ENCODE results near the gene ZFAND2A. TPM values are rescaled to one million over a fixed set of nuclear protein-coding genes. Genes with fewer than 3 reads are reported as not detected.
"Not testable (repeated sequence)": the region's sequence is repeated elsewhere in the genome, so short reads cannot be mapped to it uniquely, and the experiment has no call there.

The ZFAND2A gene, protein sequence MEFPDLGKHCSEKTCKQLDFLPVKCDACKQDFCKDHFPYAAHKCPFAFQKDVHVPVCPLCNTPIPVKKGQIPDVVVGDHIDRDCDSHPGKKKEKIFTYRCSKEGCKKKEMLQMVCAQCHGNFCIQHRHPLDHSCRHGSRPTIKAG
- total RNA-seq (2014; rRNA removed; shearing (Covaris generic)), result 41.1 and 52.5 TPM in 2 replicates

DNA sequence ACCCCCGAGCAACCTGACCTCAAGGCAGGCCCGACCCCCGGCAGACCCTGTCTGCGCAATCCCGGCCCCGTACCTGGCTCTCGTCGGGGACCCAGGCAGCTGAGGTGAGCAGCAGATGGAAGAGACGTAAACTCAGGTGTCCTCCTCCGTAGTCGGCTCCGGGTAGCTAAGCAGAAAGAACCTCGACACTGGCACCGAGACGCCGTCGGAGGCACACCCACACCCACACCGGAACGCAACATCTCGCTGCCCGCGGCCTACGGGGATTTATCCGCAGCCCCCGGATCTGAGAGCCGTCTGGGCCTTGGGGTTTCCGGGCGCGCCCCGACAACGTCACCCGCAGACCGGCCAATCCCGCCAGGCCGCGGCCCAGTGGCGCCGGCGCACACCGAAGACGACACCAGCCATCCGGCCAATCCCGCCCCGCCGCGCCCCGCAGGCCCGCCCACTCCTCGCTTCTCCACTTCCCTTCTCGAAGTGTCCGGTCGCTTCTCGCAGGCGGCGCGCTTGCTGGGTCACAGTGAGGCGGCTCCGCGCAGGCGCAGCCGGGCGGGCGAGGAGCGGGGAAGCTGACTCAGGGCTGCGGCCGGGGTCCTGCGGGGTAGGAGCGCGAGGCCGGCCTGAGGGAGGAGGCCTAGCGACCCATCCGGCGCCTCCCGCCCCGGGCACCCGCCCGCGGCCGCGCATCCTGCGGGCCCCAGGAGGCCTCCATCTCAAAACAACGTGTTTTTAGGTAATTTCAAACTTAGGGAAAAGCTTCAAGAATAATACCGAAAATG is at the start of gene ZFAND2A:
TSS of gene ZFAND2A (minus strand) at position 306 of the 779 bp plus-strand sequence. CDS start 1,984 bp downstream, outside the sequence.
- peak; percentile 100 for DNase-seq (ENCODE audit: low spot score)

DNA sequence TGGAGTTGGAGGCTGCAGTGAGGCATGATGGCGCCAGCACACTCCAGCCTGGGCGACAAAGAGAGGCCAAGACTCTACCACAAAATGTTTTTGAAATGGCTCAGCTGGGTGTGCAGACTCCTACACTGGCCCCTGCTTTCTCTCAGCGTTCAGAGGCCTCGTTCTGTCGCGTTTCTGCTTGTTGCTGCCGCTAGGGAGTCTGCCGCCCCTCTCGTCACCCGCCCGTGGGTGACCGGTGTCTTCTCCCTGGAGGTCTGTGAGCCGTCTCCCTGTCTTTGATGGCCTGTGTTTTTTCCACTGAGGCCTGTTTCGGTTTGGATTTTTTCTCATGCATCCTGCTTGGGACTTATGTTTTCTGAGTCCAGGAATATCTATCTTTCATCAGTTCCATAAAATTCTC is 49.1 kb upstream of the ZFAND2A start:
- no peak for DNase-seq (ENCODE audit: low spot score)

- DNase-seq (ENCODE audit: low spot score), result not testable (repeated sequence)
Observed at GRCh38 chr7:1205742-1206141, 45.7 kb upstream of the ZFAND2A start.

DNA sequence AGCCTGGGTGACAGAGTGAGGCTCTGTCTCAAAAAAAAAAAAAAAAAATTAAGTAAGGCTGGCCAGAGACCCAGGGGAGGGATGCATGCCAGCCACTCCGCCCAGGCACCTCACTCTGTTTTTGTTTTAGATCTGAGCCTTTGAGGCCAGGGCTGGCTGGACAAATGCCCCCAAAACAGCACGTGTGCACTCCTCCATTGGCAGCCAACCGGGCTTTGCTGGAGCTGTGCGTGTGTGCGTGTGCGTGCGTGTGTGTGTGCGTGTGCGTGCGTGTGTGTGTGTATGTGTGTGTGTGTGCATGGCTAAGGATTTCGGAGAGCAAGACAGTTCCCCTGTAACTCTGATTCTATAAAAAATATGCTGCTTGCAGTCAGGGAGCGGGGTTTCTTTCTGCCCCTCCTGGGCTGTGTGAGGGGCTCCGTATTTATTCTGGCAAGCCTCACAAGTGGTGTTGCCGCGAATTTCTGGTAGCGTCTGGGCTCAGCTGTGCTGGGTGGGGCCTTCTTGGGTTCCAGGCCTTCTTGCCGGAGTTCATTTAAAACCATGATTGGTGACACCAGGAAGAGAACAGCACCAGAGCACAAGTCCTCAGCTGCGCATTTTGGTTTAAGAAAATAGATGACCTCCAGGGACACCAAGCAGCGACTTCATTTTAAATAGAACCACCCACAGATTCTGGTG is 44.6 kb upstream of the ZFAND2A start:
- no peak for DNase-seq (ENCODE audit: low spot score)

DNA sequence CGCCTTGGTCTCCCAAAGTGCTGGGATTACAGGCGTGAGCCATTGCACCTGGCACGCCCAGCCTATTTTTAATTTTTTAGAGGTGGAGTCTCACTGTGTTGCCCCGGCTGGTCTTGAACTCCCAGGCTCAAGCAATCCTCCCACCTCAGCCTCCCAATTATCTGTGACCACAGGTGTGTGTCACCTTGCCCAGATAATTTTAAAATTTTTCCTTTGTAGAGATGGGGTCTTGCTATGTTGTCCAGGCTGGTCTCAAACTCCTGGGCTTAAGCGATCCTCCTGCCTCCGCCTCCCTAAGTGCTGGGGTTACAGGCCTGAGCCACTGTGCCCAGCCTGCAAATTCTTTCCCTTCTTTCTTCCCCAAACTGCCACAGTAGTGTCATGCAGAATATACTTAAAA is 42.9 kb upstream of the ZFAND2A start:
- DNase-seq (ENCODE audit: low spot score), result not testable (repeated sequence)

GRCh38 chr7:1201916-1202315 is 41.9 kb upstream of the ZFAND2A start:
- no peak for DNase-seq (ENCODE audit: low spot score)

DNA sequence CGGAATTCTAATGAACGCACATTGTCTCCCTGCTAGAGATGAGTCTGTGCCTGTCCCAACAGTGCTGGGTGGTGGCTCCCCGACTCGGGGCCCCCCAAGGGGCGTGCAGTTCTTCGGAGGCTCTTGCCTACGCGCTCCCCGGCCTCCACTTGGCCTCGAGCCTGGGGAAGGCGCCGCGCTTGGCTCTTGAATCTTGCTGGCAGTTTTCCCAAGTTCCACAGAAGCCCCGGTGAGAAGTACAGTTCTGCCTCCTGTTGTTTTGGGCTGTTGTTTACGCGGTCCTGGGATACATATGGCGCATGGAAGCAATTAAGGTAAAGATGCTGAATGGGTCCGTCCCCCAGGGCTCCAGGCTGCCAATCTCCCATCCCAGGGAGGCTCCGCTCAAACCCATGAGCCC is 40.0 kb upstream of the ZFAND2A start:
- peak; percentile 27 for DNase-seq (ENCODE audit: low spot score)

GRCh38 chr7:1197997-1198625 is 38.1 kb upstream of the ZFAND2A start:
- peak; percentile 84 for DNase-seq (ENCODE audit: low spot score)

- no peak for DNase-seq (ENCODE audit: low spot score)
Observed at GRCh38 chr7:1196950-1197349, 37.0 kb upstream of the ZFAND2A start.

DNA sequence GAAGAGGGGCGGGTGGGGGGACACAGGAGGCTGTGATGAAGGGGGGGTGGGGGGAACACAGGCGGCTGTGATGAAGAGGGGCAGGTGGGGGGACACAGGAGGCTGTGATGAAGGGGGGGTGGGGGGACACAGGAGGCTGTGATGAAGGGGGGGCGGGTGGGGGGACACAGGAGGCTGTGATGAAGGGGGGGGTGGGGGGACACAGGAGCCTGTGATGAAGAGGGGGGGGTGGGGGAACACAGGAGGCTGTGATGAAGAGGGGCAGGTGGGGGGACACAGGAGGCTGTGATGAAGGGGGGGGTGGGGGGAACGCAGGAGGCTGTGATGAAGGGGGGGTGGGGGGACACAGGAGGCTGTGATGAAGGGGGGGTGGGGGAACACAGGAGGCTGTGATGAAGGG is 36.4 kb upstream of the ZFAND2A start:
- DNase-seq (ENCODE audit: low spot score), result peak; percentile 80

DNA sequence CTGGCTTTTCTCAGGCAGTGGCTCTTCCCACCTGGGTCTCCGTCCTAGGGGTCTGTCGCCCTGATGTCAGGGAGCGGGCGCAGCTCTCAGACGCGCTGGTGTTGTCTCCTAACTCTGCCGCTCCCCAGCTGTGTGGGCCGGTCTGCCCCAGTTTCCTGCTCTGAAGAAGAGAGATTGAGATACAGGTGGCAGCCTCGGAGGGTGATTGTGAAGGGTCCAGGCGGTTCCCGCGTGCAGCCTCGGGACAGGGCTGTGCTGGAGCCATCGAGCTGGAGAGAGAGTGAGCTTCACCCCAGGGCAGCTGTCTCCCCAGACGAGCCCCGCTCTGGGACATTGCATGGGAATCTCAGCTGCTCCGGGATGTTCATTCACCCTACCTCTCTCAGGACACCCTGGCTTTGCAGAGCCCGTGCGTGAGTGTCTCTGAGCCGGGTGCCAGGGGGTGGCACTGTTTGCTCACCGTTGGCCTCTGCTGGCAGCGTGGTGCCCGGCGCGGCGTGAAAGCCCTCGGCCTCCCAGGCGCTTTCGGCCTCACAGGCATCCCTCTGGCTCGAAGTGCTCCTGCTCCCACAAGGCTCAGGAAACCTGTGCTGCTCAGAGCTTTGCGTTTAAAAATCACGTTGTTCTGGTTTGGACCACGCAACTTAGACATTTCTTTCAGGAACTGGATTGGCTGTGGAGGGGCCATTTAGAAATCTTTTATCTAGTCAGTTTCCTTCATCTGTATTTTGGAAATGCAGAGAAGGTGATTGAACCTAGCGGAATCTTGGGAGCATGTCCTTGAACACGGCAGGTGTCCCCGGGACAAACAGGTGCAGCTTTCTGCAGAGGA is 33.8 kb upstream of the ZFAND2A start:
- peak; percentile 84 for DNase-seq (ENCODE audit: low spot score)

GRCh38 chr7:1192171-1192676 is 32.2 kb upstream of the ZFAND2A start:
- peak; percentile 98 for DNase-seq (ENCODE audit: low spot score)

DNA sequence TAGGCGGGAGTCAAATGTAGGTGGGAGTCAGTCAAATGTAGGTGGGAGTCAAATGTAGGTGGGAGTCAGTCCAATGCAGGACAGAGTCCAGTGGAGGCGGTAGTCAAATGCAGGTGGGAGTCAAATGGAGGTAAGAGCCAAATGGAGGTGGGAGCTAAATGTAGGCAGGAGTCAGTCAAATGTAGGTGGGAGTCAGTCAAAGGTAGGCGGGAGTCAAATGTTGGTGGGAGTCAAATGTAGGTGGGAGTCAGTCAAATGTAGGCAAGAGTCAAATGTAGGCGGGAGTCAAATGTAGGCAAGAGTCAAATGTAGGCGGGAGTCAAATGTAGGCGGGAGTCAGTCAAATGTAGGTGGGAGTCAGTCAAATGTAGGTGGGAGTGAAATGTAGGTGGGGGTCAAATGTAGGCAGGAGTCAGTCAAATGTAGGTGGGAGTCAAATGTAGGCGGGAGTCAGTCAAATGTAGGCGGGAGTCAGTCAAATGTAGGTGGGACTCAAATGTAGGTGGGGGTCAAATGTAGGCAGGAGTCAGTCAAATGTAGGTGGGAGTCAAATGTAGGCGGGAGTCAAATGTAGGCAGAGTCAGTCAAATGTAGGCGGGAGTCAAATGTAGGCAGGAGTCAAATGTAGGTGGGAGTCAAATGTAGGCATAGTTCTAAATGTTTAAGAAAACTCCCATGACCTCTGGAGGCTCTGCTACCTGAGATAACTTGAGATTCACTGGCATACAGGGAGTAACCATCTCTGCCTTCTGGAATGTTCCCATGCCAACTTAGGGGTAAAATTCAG is 30.2 kb upstream of the ZFAND2A start:
- DNase-seq (ENCODE audit: low spot score), result no peak

DNA sequence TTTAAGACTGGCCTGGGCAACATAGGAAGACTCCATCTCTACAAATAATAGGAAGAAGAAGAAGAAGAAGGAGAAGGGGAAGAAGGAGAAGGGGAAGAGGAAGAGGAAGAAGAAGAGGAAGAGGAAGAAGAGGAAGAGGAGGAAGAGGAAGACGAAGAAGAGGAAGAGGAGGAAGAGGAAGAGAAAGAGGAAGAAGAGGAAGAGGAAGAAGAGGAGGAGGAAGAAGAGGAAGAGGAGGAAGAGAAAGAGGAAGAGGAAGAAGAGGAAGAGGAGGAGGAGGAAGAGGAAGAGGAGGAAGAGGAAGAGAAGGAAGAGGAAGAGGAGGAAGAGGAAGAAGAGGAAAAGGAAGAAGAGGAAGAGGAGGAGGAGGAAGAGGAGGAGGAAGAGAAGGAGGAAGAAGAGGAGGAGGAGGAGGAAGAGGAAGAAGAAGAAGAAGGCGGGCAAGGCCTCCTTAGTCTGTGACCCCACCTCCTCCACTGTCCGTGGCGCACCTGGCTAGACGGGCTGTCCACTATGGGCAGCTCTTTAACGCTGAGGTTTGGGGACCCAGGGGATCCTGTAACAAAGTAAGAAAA is 28.8 kb upstream of the ZFAND2A start:
- DNase-seq (ENCODE audit: low spot score), result no peak

- no peak for DNase-seq (ENCODE audit: low spot score)
Observed at GRCh38 chr7:1187127-1187526, 27.1 kb upstream of the ZFAND2A start.

GRCh38 chr7:1181640-1182039 is 21.6 kb upstream of the ZFAND2A start:
- DNase-seq (ENCODE audit: low spot score), result no peak

DNA sequence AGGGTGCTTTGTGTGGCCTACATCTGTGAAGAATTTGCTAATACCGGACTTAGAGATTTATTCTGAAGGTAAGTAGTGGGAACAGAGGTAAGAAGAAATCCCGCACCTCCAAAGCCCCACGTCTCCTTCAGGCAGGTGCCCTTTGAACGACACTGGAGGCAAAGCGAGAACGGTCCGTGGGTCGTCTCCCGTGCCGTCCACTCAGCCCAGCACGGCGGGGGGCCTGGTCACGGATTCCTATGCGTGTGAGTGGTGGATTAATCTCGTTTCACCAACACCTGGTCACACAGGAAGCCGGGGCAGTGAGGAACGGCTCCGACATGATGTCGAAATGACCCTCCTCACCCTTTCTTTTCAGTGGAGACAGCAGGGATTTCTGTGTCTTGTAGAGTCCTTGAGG is 21.0 kb upstream of the ZFAND2A start:
- DNase-seq (ENCODE audit: low spot score), result no peak

DNA sequence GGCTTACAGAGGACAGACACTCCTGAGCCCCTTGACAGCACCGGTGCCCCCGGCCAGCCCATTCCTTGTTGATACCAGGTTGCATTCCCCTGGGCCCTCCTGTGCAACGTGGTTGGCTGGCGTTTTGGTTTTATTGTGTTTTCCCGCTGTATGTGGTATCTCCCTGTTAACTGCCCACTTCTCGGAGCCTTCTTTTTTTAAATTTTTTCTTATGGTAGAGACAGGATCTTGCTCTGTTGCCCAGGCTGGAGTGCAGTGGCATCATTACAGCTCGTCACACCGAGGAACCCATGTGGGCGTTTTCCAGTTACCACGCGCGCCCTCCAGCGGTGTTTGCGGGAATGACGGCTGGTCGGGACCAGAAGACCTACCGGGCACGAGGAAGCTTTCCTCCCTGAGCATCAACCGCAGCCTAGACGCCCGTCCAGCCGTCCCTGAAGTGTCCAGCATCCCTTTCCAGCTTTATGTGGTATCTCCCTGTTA is 16.9 kb upstream of the ZFAND2A start:
- DNase-seq (ENCODE audit: low spot score), result peak; percentile 90

- peak; percentile 90 for DNase-seq (ENCODE audit: low spot score)
Observed at GRCh38 chr7:1175967-1176851, 16.2 kb upstream of the ZFAND2A start.

Data from H4 (cell line).